GM21423 (cell line): ENCODE measurements around the gene RAPGEF4.

Source experiments
- ATAC-seq: cut with Tn5 transposase; IDR thresholded peaks from one replicate; pipeline ENCODE4 v1.9.1; 2021; ENCODE audit warnings: mild to moderate bottlenecking, moderate library complexity; ENCODE audit not compliant: unreplicated experiment

The RAPGEF4 gene

GRCh38 chr2:173053043-173053699 lies 317.5 kb downstream of the RAPGEF4 start:
- no peak for ATAC-seq

- ATAC-seq = no peak
Measured at GRCh38 chr2:173054466-173054865, 318.8 kb downstream of the RAPGEF4 start.

DNA sequence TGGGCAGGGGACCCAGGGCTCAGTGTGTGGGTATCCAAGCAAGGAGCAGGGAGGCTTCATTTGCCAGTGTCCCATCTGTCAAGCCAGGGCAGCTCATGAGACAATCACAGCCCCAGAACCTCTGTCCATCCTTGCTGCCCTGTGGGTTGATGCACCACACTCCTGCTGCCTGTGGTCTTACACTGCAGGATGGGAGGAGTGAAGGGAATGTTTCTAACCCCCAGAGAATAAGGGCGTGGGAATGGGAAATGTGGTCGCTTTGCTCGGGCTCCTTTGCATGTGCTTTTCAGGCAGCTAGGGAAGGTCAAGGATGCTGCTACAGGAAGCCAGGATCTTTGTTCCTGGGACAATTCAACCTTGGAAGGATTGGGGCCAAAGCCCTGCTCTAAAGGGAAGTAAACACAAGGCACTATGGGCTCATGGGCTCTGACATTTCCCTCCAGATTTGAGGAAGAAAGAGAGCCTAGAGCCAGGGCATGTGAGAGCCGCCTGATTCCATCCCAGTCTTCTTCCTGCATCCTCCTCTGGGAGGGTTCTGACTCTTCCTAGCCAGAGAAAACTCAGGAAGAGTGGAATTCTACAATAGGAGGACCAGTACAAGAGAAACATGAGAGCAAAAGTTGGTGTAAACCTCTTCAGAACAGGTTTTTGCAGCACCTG lies 321.2 kb downstream of the RAPGEF4 start:
- no peak for ATAC-seq

DNA sequence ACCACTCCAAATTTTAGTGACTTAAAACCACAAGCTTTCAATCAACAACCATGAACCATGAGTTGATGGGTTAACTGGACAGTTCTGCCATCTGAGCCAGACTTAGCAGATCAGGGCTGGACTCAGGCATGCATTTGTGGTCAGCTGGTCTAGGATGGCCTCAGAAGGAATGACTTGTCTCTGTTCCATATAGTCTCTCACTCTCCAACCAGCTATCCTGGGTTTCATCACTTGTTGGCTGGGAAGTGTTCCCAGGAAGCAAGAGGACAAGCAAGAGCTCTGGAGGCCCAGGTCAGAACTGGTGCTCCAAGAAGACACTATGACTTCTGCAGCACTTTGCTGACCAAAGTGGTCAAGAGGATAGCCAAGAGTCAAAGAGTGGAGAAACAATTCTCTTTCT lies 322.5 kb downstream of the RAPGEF4 start:
- no peak for ATAC-seq

DNA sequence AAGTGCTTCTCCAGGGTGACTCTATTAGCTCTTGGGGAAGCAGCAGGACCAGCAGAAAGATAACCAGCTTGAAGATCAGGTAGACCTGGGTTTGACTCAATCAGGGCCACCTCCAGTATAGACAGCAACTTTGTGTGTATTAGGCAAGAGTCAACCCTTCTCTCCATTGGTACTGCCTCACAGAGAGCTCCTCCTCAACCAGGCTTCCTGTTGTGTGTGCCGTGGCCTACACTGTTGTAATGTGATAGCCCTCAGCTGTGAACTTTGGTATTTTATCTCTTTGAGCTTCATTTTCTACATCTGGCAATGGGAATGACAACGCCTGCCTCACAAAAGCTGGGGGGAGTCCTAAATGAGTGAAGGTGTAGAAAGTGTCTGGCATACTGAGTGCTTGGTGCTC lies 323.0 kb downstream of the RAPGEF4 start:
- no peak for ATAC-seq

GRCh38 chr2:173059292-173059691 lies 323.6 kb downstream of the RAPGEF4 start:
- ATAC-seq = no peak

DNA sequence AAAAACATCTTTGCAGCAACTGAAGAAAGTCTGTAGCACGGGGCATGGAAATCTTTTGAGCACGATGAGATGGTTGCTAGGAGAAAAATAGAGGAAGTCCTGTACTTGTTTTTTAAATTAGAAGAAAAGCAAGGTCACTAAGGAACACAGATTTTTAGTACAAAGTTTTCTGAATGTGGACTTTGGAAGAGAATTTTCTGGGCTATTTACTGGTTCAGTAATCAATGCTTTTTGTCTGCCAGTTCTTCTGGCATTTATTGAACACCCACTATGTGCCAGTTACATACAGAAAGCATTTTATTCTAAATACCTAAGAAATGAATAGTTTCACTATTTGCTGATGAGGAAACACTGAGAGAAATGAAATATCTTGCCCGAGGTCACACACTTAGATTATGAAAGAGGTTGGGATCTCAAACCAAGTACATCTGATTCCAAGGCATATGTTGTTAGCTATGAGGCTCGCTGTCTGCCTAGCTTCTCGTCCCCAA lies 324.4 kb downstream of the RAPGEF4 start:
- ATAC-seq = no peak

DNA sequence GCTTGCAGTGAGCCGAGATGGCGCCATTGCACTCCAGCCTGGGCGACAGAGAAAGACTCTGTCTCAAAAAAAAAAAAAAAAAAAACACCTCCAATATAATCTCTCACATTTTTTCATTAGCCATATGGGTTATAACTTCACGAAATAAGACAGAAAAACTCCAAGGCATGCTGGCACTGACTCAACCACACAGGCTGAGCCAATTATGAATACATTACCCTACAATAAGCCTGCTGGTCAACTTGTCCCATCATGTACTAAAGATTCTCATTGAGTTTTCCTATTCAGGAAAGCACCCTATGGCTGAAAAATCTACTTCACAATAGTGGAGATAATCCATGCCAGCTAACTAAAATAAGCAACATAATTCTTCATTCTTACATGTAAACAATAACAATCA lies 327.2 kb downstream of the RAPGEF4 start:
- no peak for ATAC-seq

- ATAC-seq = no peak
Measured at GRCh38 chr2:173064151-173064805, 328.6 kb downstream of the RAPGEF4 start.

DNA sequence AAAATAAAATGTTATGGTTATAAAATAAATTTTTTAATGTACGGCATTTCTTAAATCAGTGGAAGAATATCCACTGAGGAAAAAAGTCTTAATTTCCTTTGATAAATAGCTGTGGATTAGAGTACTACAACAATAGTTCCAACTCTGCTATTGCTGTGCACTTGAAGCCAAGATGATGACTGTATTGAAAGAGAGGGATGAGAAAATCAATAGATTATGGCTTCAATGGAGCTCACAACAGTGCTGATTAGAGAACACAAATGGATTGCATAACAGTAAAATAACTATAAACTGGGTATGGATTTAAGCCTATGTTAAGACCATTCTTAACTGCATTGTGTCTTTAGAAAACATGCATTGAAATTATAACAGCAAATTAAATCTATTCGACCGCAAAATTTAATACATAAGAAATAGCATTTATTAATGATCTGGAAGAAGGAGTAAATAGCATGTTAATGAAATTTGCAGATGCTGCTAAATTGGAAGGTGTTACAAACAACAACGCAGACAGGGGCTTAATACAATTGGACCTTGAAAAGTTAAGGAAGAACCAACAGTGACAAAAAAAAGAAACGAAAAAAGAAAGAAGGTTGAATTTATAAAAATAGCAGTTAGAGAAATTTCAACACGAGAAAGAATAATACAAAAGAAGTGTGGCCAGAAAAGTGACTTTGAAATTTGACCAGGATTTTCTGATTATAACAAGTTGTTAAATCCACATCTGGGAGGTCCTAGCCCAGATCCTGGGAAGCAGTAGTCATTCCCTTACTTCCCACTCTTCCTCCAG lies 331.4 kb downstream of the RAPGEF4 start:
- ATAC-seq = no peak

DNA sequence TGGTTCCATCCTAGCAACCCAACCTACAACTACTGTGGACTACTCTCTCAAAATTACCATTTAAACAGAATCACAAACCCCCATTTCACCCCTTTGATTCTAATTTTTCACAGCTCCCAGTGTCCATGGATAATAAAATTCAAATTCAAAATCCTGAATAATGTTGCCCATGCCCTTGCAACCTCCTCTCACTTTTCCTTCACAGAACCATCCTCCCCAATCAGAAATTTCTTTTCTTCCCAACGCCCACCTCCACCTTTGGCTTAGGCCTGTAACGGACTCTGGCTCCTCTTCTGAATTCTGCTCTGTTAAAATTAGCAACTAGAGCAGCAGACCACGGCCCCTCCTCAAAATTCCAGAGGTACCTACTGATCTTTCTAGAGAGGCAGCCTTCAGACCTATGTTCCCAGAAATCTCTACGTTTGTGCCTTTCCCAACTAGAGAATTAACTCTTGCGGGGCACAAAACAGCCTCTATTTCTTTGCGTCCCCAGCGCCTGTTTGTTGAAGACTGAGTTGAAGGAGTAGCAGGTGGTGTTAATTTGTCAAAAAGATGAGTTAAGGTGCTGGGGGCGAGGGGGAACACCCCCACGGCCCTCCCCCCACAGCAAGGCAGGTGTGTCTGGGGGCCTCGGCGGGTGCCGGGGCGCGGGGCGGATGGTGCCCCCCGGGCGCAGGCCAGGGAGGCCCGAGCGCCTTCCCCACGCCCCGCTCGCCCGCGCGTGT lies 339.6 kb downstream of the RAPGEF4 start:
- ATAC-seq = no peak

DNA sequence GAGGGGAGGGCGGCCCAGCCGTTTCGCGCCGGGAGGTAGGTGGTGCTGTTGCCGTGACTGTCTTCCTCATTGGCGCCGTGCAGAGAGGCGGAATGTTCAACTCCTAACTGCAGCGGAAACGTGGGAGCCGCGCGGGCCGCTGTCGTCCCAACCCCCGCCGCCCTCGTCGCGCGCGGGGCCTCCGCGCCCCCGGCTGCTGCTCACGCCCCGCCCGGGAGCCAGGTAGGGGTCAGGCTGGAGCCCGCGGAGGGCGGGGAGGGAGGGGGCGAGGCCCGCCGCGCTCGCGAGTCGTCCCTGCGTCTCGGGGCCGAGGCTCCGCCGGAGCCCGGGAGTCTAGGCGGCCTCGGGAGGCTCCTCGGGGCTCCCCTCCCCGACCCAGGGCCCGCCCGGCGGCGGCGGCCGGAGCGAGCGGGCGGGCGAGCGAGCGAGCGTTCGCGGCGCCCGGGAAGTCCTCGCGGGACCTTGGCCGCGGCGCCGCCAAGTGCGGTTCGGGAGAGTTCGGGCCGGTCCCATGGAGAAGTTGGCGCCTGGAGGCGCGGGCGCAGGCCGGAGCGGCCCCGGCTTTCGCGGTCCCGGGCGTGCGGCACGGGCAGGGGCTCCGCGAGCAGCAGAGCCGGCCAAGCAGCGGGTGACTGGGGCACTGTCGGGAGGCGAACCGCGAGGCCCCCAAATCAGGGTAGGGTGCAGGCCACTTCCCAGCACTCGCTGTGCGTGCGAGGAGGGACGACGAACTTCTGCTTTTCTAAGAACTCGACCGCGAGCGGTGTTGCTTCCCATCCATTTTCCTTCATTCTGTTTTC lies 340.3 kb downstream of the RAPGEF4 start, which contains the start of gene MAP3K20:
MAP3K20 (plus strand) TSS at position 66 of the 800 bp plus-strand sequence. CDS start 15,186 bp downstream, outside the sequence.
- peak; percentile 51 for ATAC-seq

DNA sequence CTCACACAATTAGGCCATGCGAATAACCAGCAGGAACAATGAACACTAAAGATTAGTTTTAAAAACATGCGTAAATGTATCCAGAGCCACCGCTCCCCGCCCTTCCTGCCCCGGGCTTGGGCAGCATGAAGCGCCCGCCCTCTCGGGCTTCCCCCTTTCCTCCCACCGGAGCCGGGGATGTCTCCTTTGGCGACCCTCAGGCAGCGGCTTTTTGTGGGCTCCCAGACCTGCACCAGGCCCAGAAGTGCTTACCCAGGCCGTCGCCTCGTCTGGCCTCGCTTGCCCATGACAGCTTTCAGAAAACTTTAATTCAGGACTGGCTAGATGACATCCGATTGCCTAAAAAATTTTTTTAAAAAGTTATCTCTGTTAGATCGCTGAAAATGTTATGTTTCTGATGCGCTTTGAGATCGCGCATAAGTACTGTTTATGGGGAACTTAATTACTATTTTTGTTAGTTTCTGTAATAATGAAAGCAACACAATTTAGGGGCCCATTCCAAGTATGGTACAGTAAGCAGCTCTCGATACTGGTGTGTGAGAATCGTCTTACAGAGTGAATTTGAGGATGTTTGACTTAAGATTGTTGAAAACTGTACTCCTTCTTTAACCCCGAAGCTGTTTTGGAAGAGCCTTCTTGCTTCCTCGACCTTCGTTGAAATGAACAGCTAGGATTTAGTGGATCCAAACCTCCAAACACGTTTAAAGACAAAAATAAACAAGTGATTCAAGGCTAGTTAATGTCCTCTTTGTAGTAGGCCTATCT lies 341.1 kb downstream of the RAPGEF4 start:
- ATAC-seq = peak; percentile 27

DNA sequence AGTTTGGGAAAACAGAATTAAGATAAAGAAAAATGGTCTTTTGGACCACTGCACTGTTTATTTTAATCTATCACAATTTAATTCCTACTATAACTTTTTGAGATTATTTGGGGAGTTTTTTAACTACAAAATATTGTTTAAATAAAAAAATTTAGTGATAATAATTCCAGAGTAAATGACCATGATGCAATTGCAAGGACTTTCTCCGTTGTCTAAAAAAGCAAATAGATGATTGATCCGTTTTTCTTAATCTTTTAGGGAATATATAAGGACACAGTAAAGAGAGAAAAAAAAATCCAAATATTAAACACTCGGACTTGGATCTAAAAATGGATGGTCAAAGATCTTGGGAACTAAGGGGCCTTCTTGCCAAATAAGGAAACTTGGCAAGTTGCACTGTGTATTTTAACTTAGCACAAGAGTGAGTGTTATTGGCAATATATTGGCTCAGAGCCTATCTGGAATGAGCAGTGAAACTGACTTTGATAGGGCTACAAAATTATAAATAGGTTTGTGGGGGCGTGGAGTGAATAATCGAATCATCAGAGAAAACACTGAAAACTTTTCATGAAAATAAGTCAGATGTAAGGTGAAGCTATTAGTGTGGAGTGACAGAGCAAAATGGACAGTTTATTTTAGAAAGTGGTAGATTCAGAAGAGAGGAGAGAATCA lies 342.0 kb downstream of the RAPGEF4 start:
- ATAC-seq = no peak

- no peak for ATAC-seq
Measured at GRCh38 chr2:173079141-173079540, 343.5 kb downstream of the RAPGEF4 start.

GRCh38 chr2:173079973-173080860 lies 344.6 kb downstream of the RAPGEF4 start:
- no peak for ATAC-seq

DNA sequence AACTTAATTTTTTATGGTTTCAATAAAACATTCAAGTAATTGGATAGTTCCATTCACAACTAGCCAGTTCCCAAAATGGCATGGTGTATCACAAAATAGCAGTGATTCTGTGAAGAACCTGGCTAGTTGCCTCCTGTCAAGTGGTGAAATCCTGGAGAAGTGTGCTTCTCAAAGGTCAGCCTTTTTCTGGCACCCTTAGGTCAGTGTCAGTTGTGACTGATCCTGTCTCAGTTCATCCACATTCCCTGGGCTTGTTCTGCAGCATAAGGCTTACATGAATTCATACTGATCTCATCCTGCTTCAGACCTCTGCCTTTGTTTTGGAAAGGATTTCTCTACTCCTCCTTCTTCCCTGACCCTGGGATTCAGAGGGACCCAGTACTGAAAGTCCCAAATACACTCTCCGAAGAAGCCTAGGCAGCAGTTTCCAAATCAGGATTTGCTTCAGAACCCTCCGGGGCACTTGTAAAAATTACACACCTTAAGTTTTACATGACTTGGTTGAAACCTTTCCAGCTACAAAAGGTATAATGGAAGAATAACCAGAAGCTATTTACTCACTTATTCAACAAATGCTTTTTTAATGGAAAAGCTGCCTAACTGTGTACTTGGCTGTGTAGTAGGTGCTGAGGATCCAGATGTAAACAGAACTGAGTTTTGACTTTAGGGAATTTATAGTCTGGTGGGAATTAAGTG lies 351.0 kb downstream of the RAPGEF4 start:
- ATAC-seq = no peak
